Activated CD8-positive, alpha-beta memory T cell treated with anti-CD3 and anti-CD28 coated beads for 36 hours (primary cell): ENCODE measurements around the gene SHROOM4. TPM values are rescaled to one million over a fixed set of nuclear protein-coding genes. Genes with fewer than 3 reads are reported as not detected.

ENCODE experiments used
- CTCF ChIA-PET: fragments of 350-600 bp; sonication (Branson Sonifier 250); formaldehyde crosslinking; loops from one replicate; lab custom pipeline; 2021; ENCODE audit warnings: antibody characterized with exemption; lab: Charles Lee
- POLR2A ChIA-PET: fragments of 350-600 bp; sonication (Branson Sonifier 250); formaldehyde crosslinking; loops from one replicate; lab custom pipeline; 2021; ENCODE audit warnings: antibody characterized with exemption; lab: Charles Lee
- total RNA-seq, 2 experiments: library from RNA; stranded (reverse); gene quantifications; one replicate each; pipeline ENCODE4 v1.2.3, GENCODE V29; 2021

The SHROOM4 gene
- not detected for total RNA-seq

GRCh38 chrX:50813843-50814661 lies at the start of gene SHROOM4:
SHROOM4 (minus strand) TSS chrX:50814194; CDS start chrX:50814018, 176 bp downstream.
- ChIA-PET CTCF (no interaction called here), POLR2A (no interaction called here)

GRCh38 chrX:50863471-50863870 lies 49.5 kb upstream of the SHROOM4 start:
- CTCF ChIA-PET: no interaction called here
- POLR2A ChIA-PET: no interaction called here

- ChIA-PET POLR2A (no interaction called here), CTCF (no interaction called here)
These were observed 46.5 kb upstream of the SHROOM4 start for GRCh38 chrX:50860518-50860917.

- POLR2A ChIA-PET: no interaction called here
These were observed 44.6 kb upstream of the SHROOM4 start for GRCh38 chrX:50858548-50858947.

GRCh38 chrX:50853399-50853798 lies 39.4 kb upstream of the SHROOM4 start:
- ChIA-PET POLR2A (no interaction called here), CTCF (no interaction called here)

More at GRCh38 chrX:50858548-50858947, 44.6 kb upstream of the SHROOM4 start:
- CTCF ChIA-PET: no interaction called here

GRCh38 chrX:50852524-50852923 lies 38.5 kb upstream of the SHROOM4 start:
- POLR2A ChIA-PET: no interaction called here
- CTCF ChIA-PET: no interaction called here

- ChIA-PET POLR2A (no interaction called here), CTCF (interaction anchor here (0.9 kb wide), 1 partner anchor 12 kb away, joined by 3 read pairs; no protein-coding TSS in a partner anchor)
These were observed 28.2 kb upstream of the SHROOM4 start for GRCh38 chrX:50842221-50842620.

GRCh38 chrX:50839730-50840129 lies 25.7 kb upstream of the SHROOM4 start:
- POLR2A ChIA-PET: no interaction called here
- CTCF ChIA-PET: no interaction called here

- POLR2A ChIA-PET: no interaction called here
- CTCF ChIA-PET: no interaction called here
These were observed 25.0 kb upstream of the SHROOM4 start for GRCh38 chrX:50838820-50839600.

GRCh38 chrX:50827996-50828395 lies 14.0 kb upstream of the SHROOM4 start:
- ChIA-PET POLR2A (no interaction called here), CTCF (no interaction called here)

GRCh38 chrX:50825825-50826224 lies 11.8 kb upstream of the SHROOM4 start:
- POLR2A ChIA-PET: no interaction called here
- CTCF ChIA-PET: no interaction called here

- POLR2A ChIA-PET: no interaction called here
- CTCF ChIA-PET: no interaction called here
These were observed 5.0 kb upstream of the SHROOM4 start for GRCh38 chrX:50818986-50819385.

GRCh38 chrX:50815120-50815519 lies 1.1 kb upstream of the SHROOM4 start:
- ChIA-PET POLR2A (no interaction called here), CTCF (no interaction called here)

- ChIA-PET CTCF (no interaction called here), POLR2A (no interaction called here)
These were observed 707 bp upstream of the SHROOM4 start for GRCh38 chrX:50814701-50815100.

GRCh38 chrX:50812995-50813842 lies 775 bp downstream of the SHROOM4 start:
- ChIA-PET CTCF (no interaction called here), POLR2A (no interaction called here)

GRCh38 chrX:50805276-50805675 lies 8.7 kb downstream of the SHROOM4 start:
- CTCF ChIA-PET: no interaction called here
- POLR2A ChIA-PET: no interaction called here

- ChIA-PET CTCF (no interaction called here), POLR2A (no interaction called here)
These were observed 12.9 kb downstream of the SHROOM4 start for GRCh38 chrX:50801135-50801534.

- ChIA-PET POLR2A (no interaction called here), CTCF (no interaction called here)
These were observed 14.4 kb downstream of the SHROOM4 start for GRCh38 chrX:50799531-50799961.

- CTCF ChIA-PET: no interaction called here
- POLR2A ChIA-PET: no interaction called here
These were observed 15.2 kb downstream of the SHROOM4 start for GRCh38 chrX:50798783-50799182.

- POLR2A ChIA-PET: no interaction called here
- CTCF ChIA-PET: no interaction called here
These were observed 26.9 kb downstream of the SHROOM4 start for GRCh38 chrX:50787099-50787498.
